Mesendoderm (in vitro differentiated cells): Measurements from ENCODE around the gene ADORA2A.

Experiments
- DNase-seq: peaks from one replicate; pipeline ENCODE4 v3.0.0; 2013
- H2AK5ac ChIP-seq: 2 replicates; pipeline ENCODE4 v1.6.1; 2013; ENCODE audit warnings: low read length, inconsistent platforms
- H2BK120ac ChIP-seq: 2 replicates; pipeline ENCODE4 v1.6.1; 2013; ENCODE audit warnings: low read depth, mild to moderate bottlenecking, low read length, moderate library complexity, mixed read lengths
- H2BK15ac ChIP-seq: replicated peaks from 2 replicates; pipeline ENCODE4 v1.6.1; 2013; ENCODE audit warnings: low read depth, mild to moderate bottlenecking, moderate library complexity
- H2BK5ac ChIP-seq: 2 replicates; pipeline ENCODE4 v1.6.1; 2013; ENCODE audit warnings: low read length, inconsistent platforms
- H3K18ac ChIP-seq: 2 replicates; pipeline ENCODE4 v1.6.1; 2013; ENCODE audit warnings: mild to moderate bottlenecking, low read length, mixed read lengths
- H3K23ac ChIP-seq: one replicate; pipeline ENCODE4 v1.6.1; 2013; ENCODE audit warnings: low read length
- H3K27ac ChIP-seq: 2 replicates; pipeline ENCODE4 v1.5.1; 2013; ENCODE audit warnings: low read depth, mild to moderate bottlenecking, inconsistent platforms, low read length, moderate library complexity
- H3K27me3 ChIP-seq: 2 replicates; pipeline ENCODE4 v1.6.1; 2013; ENCODE audit warnings: low read length, control low read depth, mild to moderate bottlenecking, inconsistent platforms; ENCODE audit not compliant: insufficient read depth, poor library complexity
- H3K36me3 ChIP-seq: 2 replicates; pipeline ENCODE4 v1.6.1; 2013; ENCODE audit warnings: low read length, inconsistent platforms; ENCODE audit not compliant: control insufficient read depth, insufficient read depth
- H3K4ac ChIP-seq: one replicate; pipeline ENCODE4 v1.6.1; 2013; ENCODE audit warnings: low read depth, mild to moderate bottlenecking, low read length, moderate library complexity
- H3K4me1 ChIP-seq: 2 replicates; pipeline ENCODE4 v1.6.1; 2013; ENCODE audit warnings: low read depth, low read length, inconsistent platforms; ENCODE audit not compliant: control insufficient read depth
- H3K4me2 ChIP-seq: 2 replicates; pipeline ENCODE4 v1.6.1; 2013; ENCODE audit warnings: low read length
- H3K4me3 ChIP-seq: 2 replicates; pipeline ENCODE4 v1.5.1; 2013; ENCODE audit warnings: mild to moderate bottlenecking, low read length
- H3K56ac ChIP-seq: one replicate; pipeline ENCODE4 v1.6.1; 2013; ENCODE audit warnings: low read length
- H3K79me1 ChIP-seq: 2 replicates; pipeline ENCODE4 v1.6.1; 2013; ENCODE audit warnings: low read length, inconsistent platforms
- H3K79me2 ChIP-seq: 2 replicates; pipeline ENCODE4 v1.6.1; 2013; ENCODE audit warnings: mild to moderate bottlenecking, low read length; ENCODE audit not compliant: control insufficient read depth, insufficient read depth
- H3K9ac ChIP-seq: 2 replicates; pipeline ENCODE4 v1.6.1; 2013; ENCODE audit warnings: low read length, inconsistent platforms
- H4K5ac ChIP-seq: one replicate; pipeline ENCODE4 v1.6.1; 2013; ENCODE audit warnings: low read length
- H4K8ac ChIP-seq: one replicate; pipeline ENCODE4 v1.6.1; 2013; ENCODE audit warnings: low read depth, mild to moderate bottlenecking, control low read depth, low read length, moderate library complexity
- WGBS: extraction: QIAGEN DNeasy Blood & Tissue Kit; methylation state at CpG from one replicate; pipeline ENCODE4 v1.1.7; 2013; ENCODE audit warnings: low lambda C conversion rate, missing lambda C conversion rate; ENCODE audit not compliant: insufficient coverage; ENCODE audit errors: extremely low coverage; 5-methylcytosine and 5-hydroxymethylcytosine counted together

Gene ADORA2A

DNA sequence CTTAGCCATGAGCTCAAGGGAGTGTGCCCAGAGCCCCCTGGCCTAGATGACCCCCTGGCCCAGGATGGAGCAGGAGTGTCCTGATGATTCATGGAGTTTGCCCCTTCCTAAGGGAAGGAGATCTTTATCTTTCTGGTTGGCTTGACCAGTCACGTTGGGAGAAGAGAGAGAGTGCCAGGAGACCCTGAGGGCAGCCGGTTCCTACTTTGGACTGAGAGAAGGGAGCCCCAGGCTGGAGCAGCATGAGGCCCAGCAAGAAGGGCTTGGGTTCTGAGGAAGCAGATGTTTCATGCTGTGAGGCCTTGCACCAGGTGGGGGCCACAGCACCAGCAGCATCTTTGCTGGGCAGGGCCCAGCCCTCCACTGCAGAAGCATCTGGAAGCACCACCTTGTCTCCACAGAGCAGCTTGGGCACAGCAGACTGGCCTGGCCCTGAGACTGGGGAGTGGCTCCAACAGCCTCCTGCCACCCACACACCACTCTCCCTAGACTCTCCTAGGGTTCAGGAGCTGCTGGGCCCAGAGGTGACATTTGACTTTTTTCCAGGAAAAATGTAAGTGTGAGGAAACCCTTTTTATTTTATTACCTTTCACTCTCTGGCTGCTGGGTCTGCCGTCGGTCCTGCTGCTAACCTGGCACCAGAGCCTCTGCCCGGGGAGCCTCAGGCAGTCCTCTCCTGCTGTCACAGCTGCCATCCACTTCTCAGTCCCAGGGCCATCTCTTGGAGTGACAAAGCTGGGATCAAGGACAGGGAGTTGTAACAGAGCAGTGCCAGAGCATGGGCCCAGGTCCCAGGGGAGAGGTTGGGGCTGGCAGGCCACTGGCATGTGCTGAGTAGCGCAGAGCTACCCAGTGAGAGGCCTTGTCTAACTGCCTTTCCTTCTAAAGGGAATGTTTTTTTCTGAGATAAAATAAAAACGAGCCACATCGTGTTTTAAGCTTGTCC lies 14.3 kb downstream of the ADORA2A start:
- no peak overlapping the region for H3K18ac ChIP-seq
- H3K9ac ChIP-seq = no peak overlapping the region
- H2BK15ac ChIP-seq = no peak overlapping the region
- no peaks in the 10 kb centered on the region for H3K27me3 ChIP-seq
- no peaks in the 10 kb centered on the region for H3K79me1 ChIP-seq
- no peak overlapping the region for H2AK5ac ChIP-seq
- no peak overlapping the region for H3K23ac ChIP-seq
- H3K36me3 ChIP-seq = no peaks in the 10 kb centered on the region
- no peak overlapping the region for H3K4me3 ChIP-seq
- no peaks in the 10 kb centered on the region for H3K79me2 ChIP-seq
- WGBS = no CpG with 5 or more reads among the region's 8 CpGs
- H3K27ac ChIP-seq = no peak overlapping the region
- no peak overlapping the region for H3K4me2 ChIP-seq
- H2BK5ac ChIP-seq = no peak overlapping the region
- no peak overlapping the region for H3K56ac ChIP-seq
- no peak overlapping the region for H2BK120ac ChIP-seq
- no peak overlapping the region for H4K5ac ChIP-seq
- peaks cover 7% of the 10 kb centered on the region for H3K4me1 ChIP-seq
- H3K4ac ChIP-seq = no peak overlapping the region
- no peak overlapping the region for H4K8ac ChIP-seq
- DNase-seq = no peak

DNA sequence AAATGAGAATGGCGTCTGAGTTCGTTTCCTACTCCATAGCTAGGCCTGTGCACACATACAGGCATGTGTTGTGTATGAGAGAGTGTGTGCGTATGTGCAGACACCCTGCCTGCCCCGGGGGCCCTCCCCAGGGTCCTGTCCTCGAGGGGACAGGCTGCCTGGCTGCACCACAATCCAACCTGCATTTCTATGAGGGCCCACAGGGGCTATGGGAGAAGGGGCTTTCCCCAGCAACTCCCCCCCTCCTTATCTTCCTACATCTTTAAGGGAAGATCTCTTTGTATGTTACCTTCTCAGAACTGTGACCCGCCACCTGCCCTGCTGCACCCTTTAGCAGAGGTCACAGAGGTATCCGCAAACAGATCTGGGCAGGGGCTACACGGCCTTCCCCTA lies 14.9 kb downstream of the ADORA2A start:
- no peak overlapping the region for H3K18ac ChIP-seq
- WGBS = no CpG with 5 or more reads among the region's 8 CpGs
- no peaks in the 10 kb centered on the region for H3K79me2 ChIP-seq
- H3K4me2 ChIP-seq = no peak overlapping the region
- H3K23ac ChIP-seq = no peak overlapping the region
- no peak overlapping the region for H2BK5ac ChIP-seq
- H4K8ac ChIP-seq = no peak overlapping the region
- no peak overlapping the region for H3K27ac ChIP-seq
- H2BK15ac ChIP-seq = no peak overlapping the region
- H3K56ac ChIP-seq = no peak overlapping the region
- H2BK120ac ChIP-seq = no peak overlapping the region
- no peak overlapping the region for H2AK5ac ChIP-seq
- DNase-seq = no peak
- no peak overlapping the region for H3K9ac ChIP-seq
- no peaks in the 10 kb centered on the region for H3K27me3 ChIP-seq
- no peak overlapping the region for H3K4ac ChIP-seq
- no peaks in the 10 kb centered on the region for H3K79me1 ChIP-seq
- H3K4me1 ChIP-seq = peaks cover 7% of the 10 kb centered on the region
- H4K5ac ChIP-seq = no peak overlapping the region
- H3K36me3 ChIP-seq = no peaks in the 10 kb centered on the region
- H3K4me3 ChIP-seq = no peak overlapping the region

DNA sequence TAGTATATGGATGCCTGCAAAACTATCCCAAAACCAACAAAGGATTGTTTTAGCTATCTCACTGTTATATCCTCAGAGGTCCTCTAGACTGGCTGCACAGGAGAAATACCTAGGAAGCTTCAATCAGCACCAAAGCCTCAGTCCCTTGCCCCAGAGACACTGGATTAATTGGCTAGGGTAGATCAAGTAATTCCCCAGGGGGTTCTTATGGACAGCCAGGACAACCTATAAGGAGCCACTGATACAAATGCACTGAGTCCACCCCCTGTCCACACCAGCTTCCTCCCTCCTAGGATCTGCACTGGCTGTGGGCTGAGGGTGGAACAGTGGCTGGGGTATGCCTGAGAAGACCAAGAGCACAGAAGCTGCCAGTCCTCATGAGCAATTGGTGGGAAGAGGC lies 16.3 kb downstream of the ADORA2A start:
- Histone ChIP-seq H2BK120ac (no peak overlapping the region), H3K18ac (no peak overlapping the region), H3K23ac (no peak overlapping the region), H3K79me1 (no peaks in the 10 kb centered on the region), H3K4ac (no peak overlapping the region), H4K5ac (no peak overlapping the region), H3K4me1 (peaks cover 7% of the 10 kb centered on the region), H2AK5ac (no peak overlapping the region), H3K36me3 (no peaks in the 10 kb centered on the region), H3K56ac (no peak overlapping the region), H3K27me3 (no peaks in the 10 kb centered on the region), H2BK15ac (no peak overlapping the region), H3K4me2 (no peak overlapping the region), H3K79me2 (no peaks in the 10 kb centered on the region), H4K8ac (no peak overlapping the region), H3K9ac (no peak overlapping the region), H3K27ac (no peak overlapping the region), H2BK5ac (no peak overlapping the region), H3K4me3 (no peak overlapping the region)
- no peak for DNase-seq

DNA sequence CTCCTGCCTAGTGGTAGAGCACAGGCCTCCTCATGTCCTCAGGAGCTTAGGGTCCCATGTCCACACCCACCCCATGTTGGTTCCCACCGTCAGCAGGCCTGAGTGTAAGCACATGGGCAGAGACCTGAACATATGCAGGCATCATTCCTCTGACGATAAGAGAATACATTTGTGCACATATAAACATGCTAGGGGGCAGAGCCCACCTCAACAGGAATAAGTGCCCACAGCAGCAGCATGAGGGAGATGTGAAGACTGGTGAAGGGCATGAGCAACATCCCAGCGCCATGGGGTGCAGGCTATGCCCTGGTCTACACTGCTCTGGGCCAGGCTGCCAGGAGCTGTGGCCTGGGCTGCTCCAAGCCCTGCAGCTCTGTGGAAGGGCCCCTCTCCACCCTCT lies 16.9 kb downstream of the ADORA2A start:
- Histone ChIP-seq H2BK5ac (no peak overlapping the region), H3K27ac (no peak overlapping the region), H3K27me3 (no peaks in the 10 kb centered on the region), H3K4me2 (no peak overlapping the region), H2AK5ac (no peak overlapping the region), H3K9ac (no peak overlapping the region), H3K4me1 (peaks cover 8% of the 10 kb centered on the region), H4K5ac (no peak overlapping the region), H3K18ac (no peak overlapping the region), H3K4me3 (no peak overlapping the region), H2BK120ac (no peak overlapping the region), H4K8ac (no peak overlapping the region), H3K23ac (no peak overlapping the region), H3K56ac (no peak overlapping the region), H3K79me2 (no peaks in the 10 kb centered on the region), H3K79me1 (no peaks in the 10 kb centered on the region), H3K36me3 (no peaks in the 10 kb centered on the region), H2BK15ac (no peak overlapping the region), H3K4ac (no peak overlapping the region)
- no peak for DNase-seq
- no CpG with 5 or more reads among the region's 3 CpGs for WGBS

DNA sequence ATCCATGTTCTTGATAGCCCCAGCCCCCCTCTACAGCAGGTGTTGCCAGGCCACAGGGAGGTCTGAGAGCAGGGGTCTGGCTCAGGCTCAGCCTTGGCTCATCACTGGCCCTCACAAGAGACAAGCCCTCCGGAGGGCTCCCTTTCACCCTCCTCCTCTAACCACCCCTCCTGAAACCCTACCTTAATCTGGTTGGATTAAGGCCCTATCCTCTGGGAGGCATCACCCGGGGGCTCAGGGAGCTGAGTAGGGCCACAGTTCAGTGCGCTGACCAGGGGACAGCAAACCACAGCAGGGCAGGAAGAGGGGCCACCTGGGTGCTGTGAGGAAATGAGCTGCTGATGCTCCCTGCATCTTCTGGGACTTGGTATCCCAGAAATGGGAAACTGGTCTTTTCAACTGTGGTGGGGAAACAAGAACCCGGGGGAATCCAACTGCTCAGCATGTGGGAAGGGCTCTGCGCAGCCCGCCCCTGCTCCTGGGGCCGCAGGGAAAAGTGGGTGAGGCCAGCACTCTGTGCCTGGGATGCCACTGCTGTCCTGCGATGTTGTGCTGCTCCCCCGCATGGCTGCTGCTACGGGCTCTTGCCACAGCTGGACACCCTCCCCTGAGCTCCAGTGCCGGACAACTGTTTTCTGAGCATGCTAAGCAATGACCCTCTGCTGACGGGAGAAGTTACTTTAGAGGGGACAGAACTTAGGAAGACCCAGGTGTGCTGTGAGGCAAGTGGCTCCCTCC lies 17.5 kb downstream of the ADORA2A start:
- Histone ChIP-seq H3K4me2 (no peak overlapping the region), H3K79me1 (no peaks in the 10 kb centered on the region), H3K27me3 (no peaks in the 10 kb centered on the region), H3K18ac (no peak overlapping the region), H3K4me3 (no peak overlapping the region), H3K56ac (no peak overlapping the region), H3K23ac (no peak overlapping the region), H2AK5ac (no peak overlapping the region), H3K27ac (no peak overlapping the region), H4K8ac (no peak overlapping the region), H3K79me2 (no peaks in the 10 kb centered on the region), H3K9ac (no peak overlapping the region), H4K5ac (no peak overlapping the region), H2BK5ac (no peak overlapping the region), H2BK15ac (no peak overlapping the region), H3K4me1 (peaks cover 14% of the 10 kb centered on the region), H3K4ac (no peak overlapping the region), H2BK120ac (no peak overlapping the region), H3K36me3 (no peaks in the 10 kb centered on the region)
- no CpG with 5 or more reads among the region's 12 CpGs for WGBS
- DNase-seq = no peak
